SKM-1 (cell line): ENCODE data around the gene DIS3L2.

Source experiments
- DNase-seq: peaks from one replicate; lab custom pipeline; 2025; ENCODE audit not compliant: unreplicated experiment; lab: John Stamatoyannopoulos, UW

Gene DIS3L2

GRCh38 chr2:232225429-232225828 is 263.9 kb downstream of the DIS3L2 start:
- DNase-seq = no peak

GRCh38 chr2:232225895-232226294 is 264.4 kb downstream of the DIS3L2 start:
- no peak for DNase-seq

- no peak for DNase-seq
These were observed 266.8 kb downstream of the DIS3L2 start for GRCh38 chr2:232228332-232228731.

- DNase-seq = no peak
These were observed 267.7 kb downstream of the DIS3L2 start for GRCh38 chr2:232228971-232229894.

- no peak for DNase-seq
These were observed 268.4 kb downstream of the DIS3L2 start for GRCh38 chr2:232229911-232230310.

GRCh38 chr2:232230560-232230959 is 269.0 kb downstream of the DIS3L2 start:
- peak; percentile 9 for DNase-seq

GRCh38 chr2:232231554-232231953 is 270.0 kb downstream of the DIS3L2 start:
- no peak for DNase-seq

GRCh38 chr2:232232915-232233314 is 271.4 kb downstream of the DIS3L2 start:
- DNase-seq = no peak

GRCh38 chr2:232234922-232235615 is 273.6 kb downstream of the DIS3L2 start:
- DNase-seq = no peak

- DNase-seq = no peak
These were observed 274.2 kb downstream of the DIS3L2 start for GRCh38 chr2:232235716-232236115.

GRCh38 chr2:232236200-232236599 is 274.7 kb downstream of the DIS3L2 start:
- no peak for DNase-seq

GRCh38 chr2:232237464-232237863 is 276.0 kb downstream of the DIS3L2 start:
- no peak for DNase-seq

- DNase-seq = no peak
These were observed 276.6 kb downstream of the DIS3L2 start for GRCh38 chr2:232238108-232238507.

GRCh38 chr2:232238596-232238995 is 277.1 kb downstream of the DIS3L2 start:
- DNase-seq = no peak

GRCh38 chr2:232239951-232240681 is 278.6 kb downstream of the DIS3L2 start:
- no peak for DNase-seq

- DNase-seq = no peak
These were observed 279.4 kb downstream of the DIS3L2 start for GRCh38 chr2:232240906-232241305.

- DNase-seq = no peak
These were observed 280.8 kb downstream of the DIS3L2 start for GRCh38 chr2:232242316-232242715.

- DNase-seq = no peak
These were observed 283.6 kb downstream of the DIS3L2 start for GRCh38 chr2:232245111-232245510.

- DNase-seq = no peak
These were observed 284.7 kb downstream of the DIS3L2 start for GRCh38 chr2:232246245-232246644.

- no peak for DNase-seq
These were observed 287.6 kb downstream of the DIS3L2 start for GRCh38 chr2:232249096-232249495.
